Central memory CD8-positive, alpha-beta T cell (primary cell): ENCODE data around the gene PNN.
"Not testable (repeated sequence)": the region's sequence is repeated elsewhere in the genome, so short reads cannot be mapped to it uniquely, and the experiment has no call there.

Source experiments
- ATAC-seq: fragments of 150-1000 bp; cut with Tn5 transposase; replicated peaks from 2 replicates; pipeline ENCODE4 v1.10.0; 2022; ENCODE audit warnings: mild to moderate bottlenecking, moderate FRiP score, moderate number of reproducible peaks; ENCODE audit not compliant: poor library complexity, severe bottlenecking; ENCODE audit errors: extremely low read depth
- DNase-seq, 2 donors: peaks; one replicate each; pipeline ENCODE4 v3.0.0; 2021; ENCODE audit warnings: low spot score in 2 of 2
- H3K27ac Mint-ChIP-seq: one replicate; pipeline ENCODE4 v1.8.0; 2022; ENCODE audit warnings: low read depth, mild to moderate bottlenecking, moderate library complexity, mixed read lengths
- H3K27me3 Mint-ChIP-seq: one replicate; pipeline ENCODE4 v1.8.0; 2022; ENCODE audit warnings: mixed read lengths
- H3K36me3 Mint-ChIP-seq: one replicate; pipeline ENCODE4 v1.8.0; 2022; ENCODE audit warnings: mild to moderate bottlenecking, moderate library complexity, mixed read lengths; ENCODE audit not compliant: insufficient read depth
- H3K4me1 Mint-ChIP-seq: one replicate; pipeline ENCODE4 v1.8.0; 2022; ENCODE audit warnings: mixed read lengths
- H3K4me3 Mint-ChIP-seq: one replicate; pipeline ENCODE4 v1.8.0; 2022; ENCODE audit warnings: mild to moderate bottlenecking, moderate library complexity, mixed read lengths
- H3K9me3 Mint-ChIP-seq: one replicate; pipeline ENCODE4 v1.8.0; 2022; ENCODE audit warnings: mixed read lengths

PNN gene

GRCh38 chr14:39168591-39168990 is 6.5 kb upstream of the PNN start:
- H3K4me3 Mint-ChIP-seq: peak overlapping the region; percentile 38
- no peak for ATAC-seq
- H3K27me3 Mint-ChIP-seq: no peaks in the 10 kb centered on the region
- H3K36me3 Mint-ChIP-seq: peaks cover 16% of the 10 kb centered on the region
- peak overlapping the region; percentile 99 for H3K27ac Mint-ChIP-seq
- H3K9me3 Mint-ChIP-seq: no peaks in the 10 kb centered on the region
- H3K4me1 Mint-ChIP-seq: peaks cover 54% of the 10 kb centered on the region
- DNase-seq: no peak

GRCh38 chr14:39169541-39169900 is 5.5 kb upstream of the PNN start:
- Mint-ChIP-seq H3K27me3 (no peaks in the 10 kb centered on the region), H3K36me3 (peaks cover 16% of the 10 kb centered on the region), H3K9me3 (no peaks in the 10 kb centered on the region), H3K4me3 (peak overlapping the region; percentile 88), H3K4me1 (peaks cover 53% of the 10 kb centered on the region), H3K27ac (peak overlapping the region; percentile 99)
- ATAC-seq (no peak), DNase-seq (no peak)

- DNase-seq (no peak), ATAC-seq (no peak)
- Mint-ChIP-seq H3K4me1 (peaks cover 36% of the 10 kb centered on the region), H3K27me3 (no peaks in the 10 kb centered on the region), H3K4me3 (no peak overlapping the region), H3K9me3 (no peaks in the 10 kb centered on the region), H3K27ac (no peak overlapping the region), H3K36me3 (peaks cover 48% of the 10 kb centered on the region)
Observed at GRCh38 chr14:39173198-39173597, 1.9 kb upstream of the PNN start.

DNA sequence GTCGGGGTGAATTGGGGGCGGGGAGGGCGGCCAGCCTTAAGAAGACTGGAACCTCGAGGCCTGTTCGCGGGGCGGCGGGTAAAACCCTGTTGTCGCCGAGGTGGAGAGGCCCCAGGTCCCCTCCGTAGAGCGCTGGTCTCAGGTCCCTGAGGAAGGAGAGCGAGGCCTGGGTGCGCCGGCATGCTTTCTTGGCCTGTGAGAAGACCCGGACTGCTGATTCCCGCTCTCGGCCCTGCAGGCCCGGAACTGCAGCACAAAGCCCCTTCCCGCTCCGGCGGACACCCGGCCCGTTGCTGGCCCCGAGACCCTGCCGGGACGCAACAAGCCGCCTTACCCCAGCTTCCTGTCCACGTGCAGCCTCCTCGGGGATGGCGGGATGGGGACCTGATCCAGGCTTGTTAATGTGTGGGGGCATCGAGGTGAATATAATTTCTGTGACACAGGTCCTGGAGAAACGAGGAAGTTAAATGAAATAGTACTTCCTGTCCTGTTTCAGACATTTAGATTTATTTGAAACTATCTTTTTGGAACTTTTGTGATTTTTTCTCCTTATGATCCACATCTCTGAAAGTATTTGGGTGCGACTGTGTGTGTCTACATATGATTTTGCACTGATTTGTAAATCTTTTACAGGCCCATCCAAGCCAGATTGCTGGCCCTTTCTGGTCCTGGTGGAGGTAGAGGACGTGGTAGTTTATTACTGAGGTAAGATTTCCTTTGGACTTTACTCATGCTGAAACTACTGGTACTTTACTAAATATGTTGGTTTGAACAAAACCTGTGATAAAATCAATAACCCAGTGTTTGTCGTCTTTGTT is 600 bp downstream of the PNN start:
- no peak for DNase-seq
- H3K27ac Mint-ChIP-seq: peak overlapping the region; percentile 96
- H3K36me3 Mint-ChIP-seq: peaks cover 57% of the 10 kb centered on the region
- H3K4me3 Mint-ChIP-seq: peak overlapping the region; percentile 100
- H3K4me1 Mint-ChIP-seq: peaks cover 25% of the 10 kb centered on the region
- ATAC-seq: peak; percentile 0
- H3K9me3 Mint-ChIP-seq: no peaks in the 10 kb centered on the region
- no peaks in the 10 kb centered on the region for H3K27me3 Mint-ChIP-seq

- Mint-ChIP-seq H3K9me3 (no peaks in the 10 kb centered on the region), H3K4me1 (peaks cover 25% of the 10 kb centered on the region), H3K27ac (peak overlapping the region; percentile 96), H3K27me3 (no peaks in the 10 kb centered on the region), H3K4me3 (peak overlapping the region; percentile 100), H3K36me3 (peaks cover 57% of the 10 kb centered on the region)
- DNase-seq (no peak), ATAC-seq (no peak)
Observed at GRCh38 chr14:39176263-39177167, 1.5 kb downstream of the PNN start.

DNA sequence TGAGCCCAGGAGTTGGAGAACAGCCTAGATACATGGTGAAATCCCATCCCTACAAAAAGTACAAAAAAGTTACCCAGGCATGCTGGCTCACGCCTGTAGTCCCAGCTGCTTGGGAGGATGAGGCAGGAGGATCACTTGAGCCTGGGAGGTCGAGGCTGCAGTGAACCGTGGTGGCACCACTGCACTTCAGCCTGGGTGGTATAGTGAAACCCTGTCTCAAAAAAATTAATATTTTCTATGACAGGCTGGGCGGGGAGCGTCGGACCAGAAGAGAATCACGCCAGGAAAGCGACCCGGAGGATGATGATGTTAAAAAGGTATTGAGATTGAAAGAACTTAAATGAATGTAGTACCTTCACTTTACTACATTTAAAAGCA is 2.1 kb downstream of the PNN start:
- DNase-seq (no peak), ATAC-seq (no peak)
- H3K36me3 Mint-ChIP-seq: peaks cover 57% of the 10 kb centered on the region
- no peaks in the 10 kb centered on the region for H3K9me3 Mint-ChIP-seq
- H3K4me3 Mint-ChIP-seq: no peak overlapping the region
- H3K27ac Mint-ChIP-seq: peak overlapping the region; percentile 96
- no peaks in the 10 kb centered on the region for H3K27me3 Mint-ChIP-seq
- H3K4me1 Mint-ChIP-seq: peaks cover 25% of the 10 kb centered on the region

- DNase-seq (no peak), ATAC-seq (no peak)
- Mint-ChIP-seq H3K36me3 (peaks cover 70% of the 10 kb centered on the region), H3K9me3 (no peaks in the 10 kb centered on the region), H3K4me3 (no peak overlapping the region), H3K27me3 (no peaks in the 10 kb centered on the region), H3K4me1 (peaks cover 23% of the 10 kb centered on the region), H3K27ac (peak overlapping the region; percentile 57)
Observed at GRCh38 chr14:39179042-39179441, 4.0 kb downstream of the PNN start.

GRCh38 chr14:39180553-39180952 is 5.5 kb downstream of the PNN start:
- Mint-ChIP-seq H3K4me3 (no peak overlapping the region), H3K9me3 (no peaks in the 10 kb centered on the region), H3K27ac (no peak overlapping the region), H3K36me3 (peaks cover 68% of the 10 kb centered on the region), H3K27me3 (no peaks in the 10 kb centered on the region), H3K4me1 (peaks cover 20% of the 10 kb centered on the region)
- DNase-seq (no peak), ATAC-seq (no peak)

- H3K27ac Mint-ChIP-seq: no peak overlapping the region
- H3K4me1 Mint-ChIP-seq: peaks cover 20% of the 10 kb centered on the region
- no peaks in the 10 kb centered on the region for H3K9me3 Mint-ChIP-seq
- DNase-seq (no peak), ATAC-seq (no peak)
- peaks cover 62% of the 10 kb centered on the region for H3K36me3 Mint-ChIP-seq
- no peaks in the 10 kb centered on the region for H3K27me3 Mint-ChIP-seq
- H3K4me3 Mint-ChIP-seq: no peak overlapping the region
Observed at GRCh38 chr14:39181026-39181692, 6.1 kb downstream of the PNN start.

DNA sequence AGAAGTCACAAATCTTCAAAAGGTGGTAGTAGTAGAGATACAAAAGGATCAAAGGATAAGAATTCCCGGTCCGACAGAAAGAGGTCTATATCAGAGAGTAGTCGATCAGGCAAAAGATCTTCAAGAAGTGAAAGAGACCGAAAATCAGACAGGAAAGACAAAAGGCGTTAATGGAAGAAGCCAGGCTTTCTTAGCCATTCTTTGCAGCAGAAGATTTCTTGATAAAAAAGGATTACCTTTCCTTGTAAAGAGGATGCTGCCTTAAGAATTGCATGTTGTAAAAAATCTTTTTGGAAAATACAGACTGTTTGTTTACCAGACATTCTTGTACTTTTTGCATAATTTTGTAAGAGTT is 6.6 kb downstream of the PNN start:
- ATAC-seq (no peak), DNase-seq (no peak)
- no peaks in the 10 kb centered on the region for H3K27me3 Mint-ChIP-seq
- peaks cover 59% of the 10 kb centered on the region for H3K36me3 Mint-ChIP-seq
- H3K4me1 Mint-ChIP-seq: peaks cover 17% of the 10 kb centered on the region
- no peaks in the 10 kb centered on the region for H3K9me3 Mint-ChIP-seq
- no peak overlapping the region for H3K4me3 Mint-ChIP-seq
- H3K27ac Mint-ChIP-seq: no peak overlapping the region

DNA sequence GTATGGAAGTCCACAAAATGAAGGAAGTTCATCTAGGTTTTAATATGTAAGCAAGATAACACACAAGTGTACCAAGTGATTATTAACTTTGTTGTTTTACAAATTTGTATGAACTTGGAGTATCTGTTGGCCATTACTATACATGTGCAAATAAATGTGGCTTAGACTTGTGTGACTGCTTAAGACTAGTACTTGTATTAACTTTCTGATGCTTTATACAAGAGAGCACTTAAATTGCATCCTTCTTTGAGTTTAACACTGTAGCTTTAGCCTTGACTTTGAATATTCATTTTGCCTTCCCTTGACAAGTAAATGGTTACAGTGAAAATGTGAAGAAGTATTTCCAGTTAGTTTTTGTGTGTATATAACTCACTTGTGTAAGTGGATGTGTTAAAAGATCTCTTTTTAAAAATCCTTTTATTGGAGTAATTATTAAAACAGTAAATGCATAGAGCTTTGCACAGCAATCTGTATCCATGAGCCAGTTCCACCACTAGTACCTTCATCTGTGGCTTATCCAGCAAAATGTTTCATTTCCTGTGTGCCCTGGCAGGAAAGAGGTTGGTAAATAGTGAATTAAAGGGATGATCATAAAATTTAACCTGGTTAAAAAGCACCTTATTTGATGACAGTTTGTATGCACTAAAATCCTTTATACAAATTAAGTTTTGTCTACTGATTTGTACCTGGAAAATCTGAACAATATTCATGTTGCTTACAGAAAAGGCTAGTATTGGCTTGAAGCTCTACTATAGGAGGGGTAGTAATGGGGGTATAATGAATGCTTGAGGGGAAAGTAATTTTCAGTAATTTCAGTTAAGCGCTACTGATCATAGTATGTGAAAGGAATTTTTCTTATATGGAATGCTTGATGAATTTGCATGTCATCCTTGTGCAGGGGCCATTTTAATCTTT is 8.0 kb downstream of the PNN start:
- Mint-ChIP-seq H3K4me3 (no peak overlapping the region), H3K4me1 (peaks cover 16% of the 10 kb centered on the region), H3K27me3 (no peaks in the 10 kb centered on the region), H3K36me3 (peaks cover 47% of the 10 kb centered on the region), H3K9me3 (no peaks in the 10 kb centered on the region), H3K27ac (peak overlapping the region; percentile 39)
- no peak for ATAC-seq
- no peak for DNase-seq

GRCh38 chr14:39183685-39184003 is 8.6 kb downstream of the PNN start:
- DNase-seq, ATAC-seq, H3K4me3 Mint-ChIP-seq, H3K9me3 Mint-ChIP-seq, H3K27me3 Mint-ChIP-seq: not testable (repeated sequence)
- Mint-ChIP-seq H3K36me3 (peaks cover 41% of the 10 kb centered on the region), H3K4me1 (peaks cover 22% of the 10 kb centered on the region), H3K27ac (peak overlapping the region; percentile 39)
